Renal cortical epithelial cell (primary cell): ENCODE data around the gene RBBP8. TPM values are rescaled to one million over a fixed set of nuclear protein-coding genes. Genes with fewer than 3 reads are reported as not detected.
"Not testable (repeated sequence)": the region's sequence is repeated elsewhere in the genome, so short reads cannot be mapped to it uniquely, and the experiment has no call there.

Experiments used
- DNase-seq: peaks from one replicate; pipeline ENCODE4 v3.0.0-alpha.2; 2011; ENCODE audit warnings: low read depth
- total RNA-seq: library from RNA; depleted of rRNA; stranded (reverse); fragments of >200 nt; gene quantifications from 2 replicates; pipeline ENCODE4 v1.2.3, GENCODE V29; 2014

RBBP8 gene
- total RNA-seq, 1 donor from 2014 or later: 131 TPM

DNA sequence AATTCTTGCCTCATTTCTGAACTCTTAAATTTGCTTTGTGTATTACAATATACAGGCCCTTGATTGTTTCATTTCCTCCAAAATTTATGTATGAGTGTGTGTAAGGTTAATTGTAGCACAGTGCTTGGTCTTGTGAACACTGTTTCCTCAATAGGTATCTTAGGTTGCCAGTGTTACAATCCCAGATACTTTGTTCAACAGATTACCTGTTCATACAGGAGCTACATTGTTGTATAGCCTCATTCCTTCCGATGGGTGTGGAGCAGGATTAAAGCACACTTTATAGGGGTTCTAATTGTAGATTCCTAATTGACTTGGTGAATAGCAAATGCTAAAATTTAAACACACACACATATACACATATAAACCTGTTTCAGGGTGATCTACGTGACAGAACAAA is 10.7 kb downstream of the RBBP8 start:
- DNase-seq: no peak

DNA sequence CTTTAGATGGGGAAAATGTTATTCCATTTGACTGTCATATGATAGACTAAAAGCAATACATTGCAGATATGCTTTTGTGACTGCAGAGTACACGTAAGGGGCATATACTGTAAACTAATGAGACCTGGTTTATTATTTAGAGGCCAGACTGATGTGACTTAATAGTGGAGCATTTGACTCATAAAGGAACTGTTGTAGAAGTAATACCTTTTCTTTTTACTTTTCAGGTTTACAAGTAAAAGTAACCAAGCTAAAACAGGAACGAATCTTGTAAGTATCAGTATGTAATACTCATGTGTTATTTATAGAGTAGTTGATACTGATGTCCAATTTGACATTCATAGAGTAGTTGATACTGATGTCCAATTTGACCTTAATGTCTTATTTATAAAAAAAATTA is 13.1 kb downstream of the RBBP8 start:
- no peak for DNase-seq

DNA sequence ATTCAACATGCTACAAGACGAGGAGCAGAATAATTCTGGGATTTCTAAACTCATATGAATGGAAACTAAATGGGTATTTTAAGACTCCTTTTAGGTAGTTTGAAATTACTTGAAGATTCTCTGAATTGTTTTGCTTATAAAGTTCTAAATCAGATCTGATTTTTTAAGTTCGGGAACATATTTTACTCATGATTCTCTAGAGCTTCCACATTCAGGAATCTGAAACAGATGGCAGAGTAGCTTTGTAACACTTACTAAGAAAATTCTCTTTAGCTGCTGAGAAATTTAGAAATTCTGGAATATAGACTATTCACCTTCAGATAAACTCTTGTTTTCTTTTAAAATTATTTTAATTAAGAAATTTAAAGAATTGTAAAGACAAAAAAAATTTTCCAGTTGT is 13.7 kb downstream of the RBBP8 start:
- no peak for DNase-seq

DNA sequence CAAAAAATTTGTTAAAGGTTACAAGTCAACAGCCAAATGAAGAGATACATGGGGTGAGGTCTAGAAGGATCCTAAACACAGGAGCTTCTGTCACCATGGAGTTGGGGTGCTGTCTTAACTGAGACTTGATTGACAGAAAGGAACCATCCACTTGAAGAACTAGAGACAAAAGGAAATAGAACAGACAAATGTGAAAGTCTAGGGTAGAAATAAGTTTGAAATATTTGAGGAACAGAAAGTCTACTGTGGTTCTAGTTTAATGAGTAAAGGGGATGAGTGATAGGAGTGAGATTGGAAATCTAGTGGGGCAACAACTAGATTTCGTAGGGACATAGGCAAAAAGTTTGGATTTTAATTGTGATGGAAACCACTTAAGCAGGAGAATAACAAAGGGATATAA is 18.7 kb downstream of the RBBP8 start:
- no peak for DNase-seq

DNA sequence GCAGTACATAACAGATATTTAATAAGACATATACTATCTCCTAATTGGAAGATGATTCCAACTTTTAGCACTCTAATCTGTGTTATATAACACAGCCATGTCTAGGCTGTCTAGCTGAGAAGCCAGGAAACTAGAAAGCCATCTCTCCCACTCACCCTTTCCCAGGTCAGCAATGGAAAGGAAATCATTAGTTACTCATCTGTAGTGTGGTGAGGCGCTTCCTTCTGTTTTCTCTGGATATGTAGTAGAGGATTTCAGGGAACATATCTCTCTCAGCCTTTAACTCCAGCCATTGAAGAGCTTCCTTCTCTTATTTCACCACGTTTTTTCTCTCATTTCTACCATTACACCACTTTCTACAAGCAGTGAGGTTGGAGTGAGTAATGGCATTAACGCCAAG is 19.4 kb downstream of the RBBP8 start:
- DNase-seq: no peak

DNA sequence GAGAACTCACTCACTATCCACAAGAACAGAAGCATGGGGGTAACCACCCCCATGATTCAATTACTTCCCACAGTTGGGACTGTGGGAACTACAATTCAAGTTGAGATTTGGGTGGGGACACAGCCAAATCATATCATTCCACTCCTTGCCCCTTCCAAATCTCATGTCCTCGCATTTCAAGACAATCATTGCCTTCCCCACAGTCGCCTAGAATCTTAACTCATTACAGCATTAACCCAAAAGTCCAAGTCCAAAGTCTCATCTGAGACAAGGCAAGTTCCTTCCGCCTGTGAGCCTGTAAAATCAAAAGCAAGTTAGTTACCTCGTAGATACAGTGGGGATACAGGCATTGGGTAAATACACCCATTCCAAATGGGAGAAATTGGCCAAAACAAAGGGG is 20.9 kb downstream of the RBBP8 start:
- not testable (repeated sequence) for DNase-seq

DNA sequence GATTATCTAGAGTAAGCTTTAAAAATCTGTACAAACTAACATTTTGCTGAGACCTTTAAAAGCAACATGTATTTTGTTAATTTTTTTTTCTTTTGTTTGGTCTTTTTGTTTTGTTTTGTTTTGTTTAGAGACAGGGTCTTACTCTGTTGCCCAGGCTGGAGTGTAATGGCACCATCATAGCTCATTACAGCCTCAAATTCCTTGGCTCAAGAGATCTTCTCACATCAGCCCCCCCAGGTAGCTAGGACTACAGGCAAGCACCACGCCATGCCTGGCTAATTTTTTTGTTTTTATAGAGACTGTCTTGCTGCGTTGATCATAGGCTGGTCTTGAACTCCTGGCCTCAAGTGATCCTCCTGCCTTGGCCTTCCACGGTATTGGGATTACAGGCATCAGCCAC is 23.1 kb downstream of the RBBP8 start:
- DNase-seq: no peak

DNA sequence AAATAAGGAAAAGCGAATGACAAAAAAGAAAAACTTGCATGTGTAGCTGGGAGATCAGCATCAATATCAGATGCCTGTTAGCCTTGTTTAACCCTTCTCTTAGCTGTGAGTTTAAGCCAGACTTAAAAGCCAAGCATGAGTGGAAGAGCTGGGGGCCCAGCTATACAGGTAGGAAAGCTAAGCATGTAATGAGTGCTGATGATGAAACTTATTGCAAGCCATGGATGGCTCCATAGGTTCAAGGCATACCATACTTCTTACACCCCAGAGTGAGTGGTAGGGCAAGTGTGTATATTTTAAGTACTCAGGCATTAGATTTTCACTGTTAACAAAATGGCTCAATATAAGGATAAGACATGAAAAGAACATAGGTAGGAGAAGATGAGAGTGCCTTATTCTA is 28.0 kb downstream of the RBBP8 start:
- DNase-seq: no peak

DNA sequence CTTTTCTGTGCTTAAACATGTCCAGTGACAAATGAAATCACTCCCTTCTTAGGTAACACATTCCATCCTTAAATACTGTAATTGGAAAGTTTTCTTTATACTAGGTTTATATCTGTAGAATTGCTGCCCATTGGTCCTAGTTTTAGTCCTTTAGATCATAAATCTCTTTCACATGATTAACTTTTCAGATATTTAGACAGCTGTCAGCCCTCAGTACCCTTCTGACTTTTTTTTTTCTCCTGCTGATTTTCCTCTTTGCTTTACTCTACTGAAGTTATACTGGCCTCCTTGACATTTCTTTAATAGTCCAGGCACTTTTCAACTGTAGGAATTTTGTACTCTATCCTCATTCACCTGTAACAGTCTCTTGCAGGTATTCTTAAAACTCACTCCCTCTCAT is 28.9 kb downstream of the RBBP8 start:
- DNase-seq: no peak

DNA sequence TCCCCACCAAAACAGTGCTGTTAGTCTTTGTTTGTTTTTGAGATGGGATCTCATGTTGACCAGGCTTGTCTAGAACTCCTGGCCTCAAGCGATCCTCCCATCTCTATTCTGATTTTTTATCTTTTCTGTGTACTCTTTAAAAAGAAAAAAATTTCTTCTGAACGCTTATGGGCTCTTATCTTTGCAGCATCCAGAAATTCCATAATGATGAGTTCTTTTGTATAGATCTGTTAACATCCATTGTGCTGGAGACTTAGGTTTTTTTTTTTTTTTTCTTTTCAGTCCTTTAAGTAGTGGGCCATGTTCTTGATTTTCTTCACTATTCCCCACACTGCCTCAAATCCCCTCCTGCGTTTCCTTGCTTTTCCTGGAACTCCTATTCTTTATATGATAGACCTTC is 31.0 kb downstream of the RBBP8 start:
- DNase-seq: no peak

DNA sequence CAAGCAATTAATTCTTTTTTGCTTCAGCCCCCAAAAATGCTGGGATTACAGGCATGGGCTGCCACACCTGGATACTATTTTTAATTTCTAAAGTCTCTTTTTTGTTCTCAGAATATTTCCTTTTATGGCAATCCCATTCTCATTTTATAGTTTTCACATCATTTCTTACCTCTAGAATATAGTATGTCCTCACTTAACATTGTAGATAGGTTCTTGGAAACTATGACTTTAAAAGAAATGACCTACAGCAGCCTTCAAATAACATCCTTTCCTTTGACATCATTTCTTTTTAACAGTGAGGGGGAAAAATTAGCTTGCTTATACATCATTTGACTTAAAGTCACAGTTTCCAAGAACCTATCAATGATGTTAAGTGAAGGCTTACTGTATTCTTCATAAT is 31.6 kb downstream of the RBBP8 start:
- DNase-seq: no peak

DNA sequence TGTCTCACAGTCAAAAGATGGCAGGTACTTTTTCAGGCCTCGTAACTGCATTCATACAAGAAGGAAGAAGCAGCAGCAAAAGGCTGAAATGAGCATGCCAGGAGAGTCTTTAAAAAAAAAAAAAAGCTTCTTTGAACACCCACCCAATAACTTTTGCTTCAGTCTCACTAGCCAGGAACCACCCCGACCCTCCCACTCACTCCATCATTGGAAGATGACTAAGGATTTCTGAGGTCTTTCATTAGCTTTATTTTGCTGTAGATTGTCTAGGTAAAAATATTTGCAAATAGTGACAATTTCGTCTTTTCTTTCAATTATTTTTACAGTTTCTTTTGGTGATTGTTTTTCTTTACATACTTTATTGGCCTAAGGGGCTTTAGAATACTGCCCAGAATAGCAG is 37.9 kb downstream of the RBBP8 start:
- DNase-seq: no peak

DNA sequence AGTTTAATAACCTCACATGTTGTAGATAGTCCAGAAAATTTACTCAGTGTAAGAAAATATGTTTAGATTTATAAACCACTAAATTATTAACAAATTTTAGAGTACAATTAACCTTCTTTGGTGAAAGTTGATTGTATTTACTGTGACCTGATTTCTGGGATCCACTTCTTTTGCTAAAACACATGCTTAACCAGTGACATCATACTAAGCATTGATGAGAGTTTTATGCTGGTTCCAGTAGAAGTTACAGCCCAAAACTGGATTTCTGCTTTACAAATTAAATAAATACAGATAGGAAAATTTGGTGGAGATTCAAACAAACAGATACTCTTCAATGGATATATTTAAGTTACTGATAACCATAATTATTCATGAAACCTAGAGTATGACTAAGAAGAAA is 40.9 kb downstream of the RBBP8 start:
- DNase-seq: peak; percentile 61

DNA sequence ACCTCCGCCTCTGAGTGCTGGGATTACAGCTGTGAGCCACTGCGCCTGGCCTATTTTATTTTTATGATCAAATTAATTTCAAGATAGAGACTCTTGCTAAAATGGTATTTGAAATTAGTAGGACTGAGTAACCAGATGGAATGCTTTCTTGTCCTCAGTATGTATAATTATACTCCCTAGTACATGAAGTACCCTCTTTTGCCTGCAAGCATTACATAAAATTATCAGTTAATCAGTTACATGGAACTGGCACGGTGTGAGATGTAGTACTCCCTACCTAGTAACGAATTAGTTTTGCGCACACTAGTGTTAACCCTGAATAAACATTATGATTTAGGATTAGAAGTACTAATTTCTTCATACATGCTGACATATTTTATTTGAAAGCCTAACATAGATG is 41.6 kb downstream of the RBBP8 start:
- peak; percentile 96 for DNase-seq

DNA sequence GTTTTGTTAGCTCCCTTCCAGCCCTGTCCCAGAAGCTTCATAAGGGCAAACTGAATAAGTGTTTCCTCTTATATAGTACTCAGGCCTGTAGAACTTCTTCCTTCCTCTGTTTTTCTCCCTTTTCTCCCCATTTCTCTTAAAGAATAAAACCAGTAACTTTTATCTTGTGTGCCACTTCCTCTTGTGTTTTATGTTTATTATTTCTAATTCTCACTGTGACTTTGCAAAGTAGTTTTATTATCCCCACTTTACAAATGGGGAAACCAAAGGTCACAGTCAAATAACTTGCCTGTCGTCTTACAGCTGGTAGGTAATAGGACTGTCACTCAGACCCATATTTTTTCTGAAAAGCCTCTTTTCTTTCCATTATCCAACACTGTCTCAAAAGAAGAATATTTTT is 42.4 kb downstream of the RBBP8 start:
- no peak for DNase-seq

DNA sequence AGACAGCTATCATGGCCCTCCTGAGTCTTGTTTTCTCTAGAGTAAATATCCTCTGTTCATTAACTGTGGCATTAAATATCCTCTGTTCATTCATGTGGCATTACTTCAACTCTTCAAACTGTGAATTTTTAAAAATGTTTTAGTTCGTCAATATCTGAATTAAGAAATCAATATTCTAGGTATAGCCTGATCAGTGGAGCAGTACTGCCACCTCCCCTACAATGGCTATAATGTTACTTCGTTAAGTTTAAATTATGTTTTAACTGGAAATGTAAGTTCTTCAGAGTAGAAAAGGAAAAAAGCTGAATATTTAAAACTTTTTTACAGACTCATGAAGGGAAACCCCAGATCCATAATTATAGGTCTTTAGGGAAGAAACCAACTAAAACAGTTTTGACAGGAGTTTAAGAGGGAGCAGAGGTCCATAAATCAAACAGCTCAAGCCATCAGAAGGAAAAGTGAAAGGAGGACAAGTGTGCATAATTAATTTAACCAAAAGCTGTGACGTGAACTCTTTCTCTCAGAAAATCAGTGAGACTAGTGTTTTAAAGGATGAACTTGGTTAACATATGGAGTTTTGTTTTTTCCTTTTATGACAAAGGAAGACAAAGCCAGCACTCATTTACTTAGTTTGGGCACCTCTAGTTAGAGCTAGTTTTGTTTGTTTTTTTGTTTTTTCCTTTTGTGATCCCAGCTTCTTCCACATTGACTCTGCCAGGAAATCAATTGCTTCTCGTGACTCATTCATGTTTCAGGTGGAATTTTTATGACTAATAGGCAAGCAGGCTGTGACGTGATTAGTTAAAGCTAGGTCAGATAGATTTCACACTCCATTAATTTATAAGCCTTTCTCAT is 44.9 kb downstream of the RBBP8 start:
- peak; percentile 99 for DNase-seq

DNA sequence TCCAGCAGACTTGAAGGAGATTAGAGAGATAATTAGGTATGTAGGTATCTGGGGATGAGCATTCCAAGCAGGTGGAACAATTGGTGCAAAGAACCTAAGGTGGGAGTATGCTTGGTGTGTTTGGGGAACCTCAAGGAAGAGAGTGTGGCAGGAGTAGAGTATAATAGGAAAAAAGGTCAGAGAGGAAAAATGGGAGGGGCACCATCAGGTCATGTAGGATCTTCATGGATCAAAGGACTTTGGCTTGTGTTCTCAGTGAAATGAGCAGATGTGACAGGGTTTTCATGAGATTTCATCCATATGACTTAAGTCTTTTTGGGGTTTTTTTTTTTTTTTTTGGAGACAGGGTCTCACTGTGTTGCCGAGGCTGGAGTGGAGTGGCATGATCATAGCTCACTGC is 47.3 kb downstream of the RBBP8 start:
- no peak for DNase-seq

DNA sequence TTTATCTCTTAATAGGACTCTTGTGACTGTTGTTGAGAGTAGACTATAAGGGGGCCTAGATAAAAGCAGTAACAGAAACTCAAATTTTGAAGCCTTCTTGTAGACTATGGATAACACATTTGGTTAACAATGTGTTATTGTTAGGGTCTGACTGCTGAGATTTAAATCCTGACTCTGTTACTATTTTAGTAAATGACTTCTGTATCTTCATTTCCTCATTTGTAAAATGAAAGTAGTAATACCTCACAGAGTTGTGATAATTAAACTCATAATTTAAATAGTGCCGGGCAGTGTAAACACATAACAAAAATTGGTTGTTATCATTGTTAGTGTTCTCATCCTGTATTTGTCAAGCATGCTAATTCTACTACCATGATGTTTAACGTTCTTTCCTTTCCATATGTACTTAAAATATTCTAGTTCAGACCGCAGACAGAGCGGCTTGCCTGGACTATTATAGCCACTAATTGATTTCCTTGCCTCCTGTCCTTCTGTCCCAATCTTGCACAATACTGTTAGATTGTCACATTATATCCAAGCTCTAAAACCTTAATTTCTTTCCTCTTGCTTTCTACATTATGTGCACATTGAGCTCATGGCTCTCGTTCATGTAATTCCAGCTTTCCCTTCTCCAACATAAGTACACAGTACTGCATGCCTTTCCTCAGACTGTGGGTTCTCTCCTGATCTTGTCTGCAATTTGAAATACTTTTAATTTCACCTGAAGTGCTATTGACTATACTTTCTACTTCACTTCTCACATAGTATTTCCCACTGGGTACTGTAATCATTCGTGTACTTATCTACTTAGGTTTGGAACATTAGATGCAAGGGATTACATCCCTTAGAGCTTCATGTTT is 48.4 kb downstream of the RBBP8 start:
- no peak for DNase-seq

DNA sequence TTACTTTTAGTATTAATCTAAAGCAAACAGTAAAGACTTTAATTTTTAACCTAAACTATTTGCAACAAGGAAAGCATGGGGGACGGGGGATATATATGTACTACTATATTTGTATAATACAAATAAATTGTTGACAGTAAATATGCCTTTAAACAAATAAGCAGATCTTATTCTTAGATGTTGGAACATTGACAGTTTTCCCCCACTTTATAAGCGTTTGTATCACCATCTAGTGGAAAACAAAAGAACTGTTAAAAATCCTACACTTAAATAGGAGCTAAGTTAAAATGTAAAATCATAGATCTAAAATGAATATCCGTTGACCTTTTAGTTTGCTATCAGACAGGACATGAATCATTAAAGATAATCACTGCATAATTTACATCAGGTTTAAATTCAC is 50.0 kb downstream of the RBBP8 start:
- peak; percentile 75 for DNase-seq

DNA sequence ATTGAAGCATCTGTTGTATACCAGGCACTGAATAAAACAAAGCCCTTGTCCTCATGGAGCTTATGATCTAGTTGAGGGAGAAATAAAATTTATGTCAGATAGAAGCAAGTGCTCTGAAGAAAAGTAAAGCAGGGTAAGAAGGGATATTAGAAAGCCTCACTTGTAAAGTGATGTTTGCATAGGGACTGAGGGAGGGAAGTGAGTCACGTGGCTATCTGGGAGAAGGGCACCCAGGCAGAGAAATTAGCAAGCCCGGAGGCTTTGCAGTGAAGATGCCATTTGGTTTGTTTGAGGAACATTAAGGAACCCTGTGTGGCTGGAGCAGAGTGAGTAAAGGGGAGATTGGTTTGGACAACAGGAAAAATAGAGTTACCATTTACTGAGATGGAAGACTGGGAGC is 52.1 kb downstream of the RBBP8 start:
- peak; percentile 63 for DNase-seq

DNA sequence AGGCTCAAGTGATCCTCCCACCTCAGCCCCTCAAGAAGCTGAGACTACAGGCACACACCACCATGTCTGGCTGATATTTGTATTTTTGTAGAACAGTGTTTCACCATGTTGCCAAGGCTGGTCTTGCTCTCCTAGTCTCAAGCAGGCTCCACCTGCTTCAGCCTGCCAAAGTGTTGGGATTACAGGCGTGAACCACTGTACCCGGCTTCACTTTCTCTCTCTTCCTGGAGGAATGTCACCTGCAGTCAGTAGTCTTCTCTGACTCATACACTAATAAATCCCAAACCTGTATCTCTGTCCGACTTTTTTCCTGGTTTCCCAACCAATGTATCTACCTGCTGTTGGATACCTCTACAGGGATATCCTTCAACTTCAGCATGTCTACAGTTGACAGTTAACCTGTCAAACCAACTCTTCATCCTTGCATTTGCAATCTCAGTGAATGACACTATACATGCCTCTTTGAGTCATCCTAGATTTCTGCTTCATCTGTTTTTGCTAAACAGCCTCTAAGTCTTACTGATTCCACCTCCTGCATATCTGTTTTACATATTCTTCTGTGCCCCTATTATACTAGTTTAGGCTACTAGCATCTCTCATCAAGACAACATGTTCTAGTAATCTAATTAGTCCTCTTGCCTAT is 54.5 kb downstream of the RBBP8 start:
- DNase-seq: no peak

DNA sequence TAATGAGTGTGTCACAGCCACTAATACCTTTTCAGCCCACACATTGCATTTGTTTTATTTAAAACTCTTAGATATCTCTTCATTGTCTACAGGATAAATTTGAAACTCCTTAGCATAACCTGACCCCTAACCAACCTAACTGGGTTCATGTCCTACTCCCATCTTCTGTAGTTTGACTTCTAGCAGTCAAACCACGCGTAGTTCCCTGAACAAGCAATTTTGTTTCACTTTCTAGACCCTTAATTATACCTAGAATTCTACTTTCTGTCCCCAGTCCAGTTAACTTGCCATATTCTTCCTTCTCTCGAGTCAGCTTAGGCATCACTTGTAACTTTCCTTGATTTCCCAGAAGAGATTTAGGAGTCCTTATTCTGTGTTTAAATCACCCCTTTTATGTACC is 55.1 kb downstream of the RBBP8 start:
- DNase-seq: no peak

DNA sequence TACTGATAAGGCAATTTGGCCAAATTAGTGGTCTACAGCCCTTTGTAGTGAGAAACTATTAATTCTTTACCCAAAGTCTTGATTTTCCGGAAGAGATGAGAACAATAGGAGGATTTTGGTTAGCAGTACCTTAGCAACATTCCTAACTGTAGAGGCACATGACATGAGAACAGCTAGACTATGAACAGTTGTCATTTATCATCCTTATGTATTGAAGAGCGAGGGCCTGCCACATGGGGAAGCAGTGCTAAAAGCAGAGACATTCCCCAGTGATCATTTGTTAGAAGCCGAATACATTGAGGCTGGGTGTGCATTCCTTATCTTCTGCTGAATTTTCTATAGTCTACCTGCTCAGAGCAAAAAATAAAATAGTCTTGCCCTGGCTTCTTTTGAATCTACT is 65.2 kb downstream of the RBBP8 start:
- DNase-seq: no peak
